ENCODE measurements around the gene C2orf80.

C2orf80 gene

GRCh38 chr2:208189810-208190503 lies at the start of gene C2orf80:
TSS of gene C2orf80 (minus strand) at chr2:208190030. CDS start at chr2:208186986, 3,044 bp downstream.
- no peak for TF ChIP-seq CTCF (IDR thresholded peaks at IDR 0.05)

GRCh38 chr2:208235860-208236259 lies 46.0 kb upstream of the C2orf80 start:
- TF ChIP-seq CTCF (IDR thresholded peaks at IDR 0.05), result no peak

- no peak for TF ChIP-seq CTCF (IDR thresholded peaks at IDR 0.05)
Measured at GRCh38 chr2:208234786-208235185, 45.0 kb upstream of the C2orf80 start.

GRCh38 chr2:208228476-208228875 lies 38.6 kb upstream of the C2orf80 start:
- TF ChIP-seq CTCF (IDR thresholded peaks at IDR 0.05), result no peak

DNA sequence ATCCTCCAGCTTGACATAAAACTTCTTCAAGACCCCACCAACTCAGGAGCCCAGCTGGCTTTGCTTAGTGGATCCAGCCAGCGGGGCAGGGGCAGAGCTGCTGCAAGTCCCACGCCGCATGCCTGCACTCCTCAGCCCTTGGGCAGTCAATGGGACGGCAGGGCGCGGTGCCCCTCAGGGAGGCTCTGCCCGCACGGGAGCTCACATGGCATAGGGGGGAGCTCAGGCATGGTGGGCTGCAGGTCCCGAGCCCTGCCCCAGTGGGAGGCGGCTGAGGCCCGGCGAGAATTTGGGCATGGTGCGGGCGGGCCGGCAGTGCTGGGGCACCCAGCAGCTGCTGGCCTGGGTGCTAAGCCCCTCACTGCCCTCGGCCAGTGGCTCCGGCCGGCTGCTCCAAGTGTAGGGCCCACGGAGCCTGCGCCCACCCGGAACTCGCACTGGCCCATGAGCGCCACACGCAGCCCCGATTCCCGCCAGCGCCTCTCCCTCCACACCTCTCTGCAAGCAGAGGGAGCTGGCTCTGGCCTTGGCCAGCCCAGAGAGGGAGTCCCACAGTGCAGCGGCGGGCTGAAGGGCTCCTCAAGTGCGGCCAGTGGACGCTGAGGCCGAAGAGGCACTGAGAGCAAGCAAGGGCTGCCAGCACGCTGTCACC lies 37.9 kb upstream of the C2orf80 start:
- no peak for TF ChIP-seq CTCF (IDR thresholded peaks at IDR 0.05)

- no peak for TF ChIP-seq CTCF (IDR thresholded peaks at IDR 0.05)
Measured at GRCh38 chr2:208224802-208225201, 35.0 kb upstream of the C2orf80 start.

DNA sequence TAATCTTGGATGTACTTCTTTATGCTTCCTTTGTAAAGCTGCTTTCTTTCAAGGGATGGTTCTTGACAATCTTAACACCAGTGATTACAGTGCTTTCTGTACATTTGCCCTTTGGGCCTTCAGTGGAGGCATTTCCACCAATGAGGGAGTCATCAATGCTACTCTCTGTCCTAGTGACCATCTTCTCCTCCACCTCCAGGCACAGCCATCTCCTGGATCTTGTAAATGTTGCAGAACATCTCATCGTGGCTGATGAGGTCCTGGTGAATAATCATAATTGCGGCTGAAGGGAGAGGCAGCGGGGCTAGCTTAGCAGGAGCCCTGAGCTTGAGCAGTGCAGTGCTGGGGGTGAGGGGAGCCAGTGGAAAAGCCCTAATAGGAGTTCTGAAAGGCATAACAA lies 32.5 kb upstream of the C2orf80 start:
- no peak for TF ChIP-seq CTCF (IDR thresholded peaks at IDR 0.05)

Data from LNCAP (cell line).